ENCODE measurements around the gene JADE3.
"Not testable (repeated sequence)": the region's sequence is repeated elsewhere in the genome, so short reads cannot be mapped to it uniquely, and the experiment has no call there.

Gene JADE3

DNA sequence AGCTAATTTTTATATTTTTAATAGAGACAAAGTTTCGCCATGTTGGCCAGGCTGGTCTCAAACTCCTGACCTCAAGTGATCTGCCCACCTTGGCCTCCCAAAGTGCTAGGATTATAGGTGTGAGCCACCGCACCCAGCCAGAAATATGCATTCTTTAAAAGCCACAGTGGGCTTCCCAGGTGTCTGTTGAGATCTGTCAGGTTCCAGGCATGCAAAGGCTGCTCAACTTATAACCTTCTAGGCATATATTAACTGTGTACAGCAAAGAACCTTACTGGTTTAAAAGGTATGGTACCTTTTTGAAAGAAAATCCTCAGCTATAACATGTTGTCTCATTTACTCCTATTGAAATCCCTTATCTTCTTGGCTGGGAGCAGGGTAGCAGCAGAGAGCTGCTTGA lies 42.5 kb downstream of the JADE3 start:
- Histone ChIP-seq H4K20me1 (ENCODE audit: insufficient read depth, low read length, poor library complexity, severe bottlenecking) (peaks cover 5% of the 10 kb centered on the region), H3K9me2 (replicated peaks; ENCODE audit: low read depth, low read length) (no peaks in the 10 kb centered on the region), H2AFZ (ENCODE audit: low read length) (no peak overlapping the region), H3K36me3 (ENCODE audit: insufficient read depth, low read length) (no peaks in the 10 kb centered on the region), H3K9me3 (ENCODE audit: insufficient read depth, low read depth, low read length) (no peaks in the 10 kb centered on the region), H3K4me3 (ENCODE audit: low read length, poor library complexity, severe bottlenecking) (no peak overlapping the region), H3K9ac (ENCODE audit: low read depth, low read length, poor library complexity, severe bottlenecking) (no peak overlapping the region), H3K4me1 (ENCODE audit: insufficient read depth, low read length, poor library complexity, severe bottlenecking) (peaks cover 5% of the 10 kb centered on the region), H3K4me2 (ENCODE audit: low read depth, low read length, poor library complexity, severe bottlenecking) (no peak overlapping the region), H3F3A (ENCODE audit: low read depth) (no peaks in the 10 kb centered on the region), H3K79me2 (ENCODE audit: insufficient read depth, low read length) (peaks cover 72% of the 10 kb centered on the region), H3K27me3 (ENCODE audit: insufficient read depth, low read length, poor library complexity, severe bottlenecking) (no peaks in the 10 kb centered on the region)
- no peak for TF ChIP-seq EZH2phosphoT487 (IDR thresholded peaks at IDR 0.05; ENCODE audit: borderline replicate concordance)
- TF ChIP-seq, protein P1, sequence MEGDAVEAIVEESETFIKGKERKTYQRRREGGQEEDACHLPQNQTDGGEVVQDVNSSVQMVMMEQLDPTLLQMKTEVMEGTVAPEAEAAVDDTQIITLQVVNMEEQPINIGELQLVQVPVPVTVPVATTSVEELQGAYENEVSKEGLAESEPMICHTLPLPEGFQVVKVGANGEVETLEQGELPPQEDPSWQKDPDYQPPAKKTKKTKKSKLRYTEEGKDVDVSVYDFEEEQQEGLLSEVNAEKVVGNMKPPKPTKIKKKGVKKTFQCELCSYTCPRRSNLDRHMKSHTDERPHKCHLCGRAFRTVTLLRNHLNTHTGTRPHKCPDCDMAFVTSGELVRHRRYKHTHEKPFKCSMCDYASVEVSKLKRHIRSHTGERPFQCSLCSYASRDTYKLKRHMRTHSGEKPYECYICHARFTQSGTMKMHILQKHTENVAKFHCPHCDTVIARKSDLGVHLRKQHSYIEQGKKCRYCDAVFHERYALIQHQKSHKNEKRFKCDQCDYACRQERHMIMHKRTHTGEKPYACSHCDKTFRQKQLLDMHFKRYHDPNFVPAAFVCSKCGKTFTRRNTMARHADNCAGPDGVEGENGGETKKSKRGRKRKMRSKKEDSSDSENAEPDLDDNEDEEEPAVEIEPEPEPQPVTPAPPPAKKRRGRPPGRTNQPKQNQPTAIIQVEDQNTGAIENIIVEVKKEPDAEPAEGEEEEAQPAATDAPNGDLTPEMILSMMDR (conservative IDR thresholded peaks at IDR 0.05; ENCODE audit: low read length): no peak

DNA sequence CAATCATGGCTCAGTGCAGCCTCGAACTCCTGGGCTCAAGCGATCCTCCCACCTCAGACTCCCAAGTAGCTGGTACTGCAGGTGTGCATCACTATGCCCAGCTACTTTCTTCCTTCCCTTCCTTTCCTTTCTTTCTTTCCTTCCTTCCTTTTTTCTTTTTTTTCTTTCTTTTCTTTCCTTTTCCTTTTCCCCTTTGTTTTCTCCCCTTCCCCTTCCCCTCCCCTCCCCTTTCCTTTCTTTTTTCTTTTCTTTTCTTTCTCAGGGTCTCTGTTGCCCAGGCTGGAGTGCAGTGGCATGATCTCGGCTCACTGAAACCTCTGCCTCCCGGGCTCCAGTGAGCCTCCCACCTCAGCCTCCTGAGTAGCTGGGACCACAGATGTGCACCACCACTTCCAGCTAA lies 44.4 kb downstream of the JADE3 start:
- not testable (repeated sequence) for H3K27me3 ChIP-seq (ENCODE audit: insufficient read depth, low read length, poor library complexity, severe bottlenecking); H3K9ac ChIP-seq (ENCODE audit: low read depth, low read length, poor library complexity, severe bottlenecking); H3K4me2 ChIP-seq (ENCODE audit: low read depth, low read length, poor library complexity, severe bottlenecking); H3F3A ChIP-seq (ENCODE audit: low read depth); H4K20me1 ChIP-seq (ENCODE audit: insufficient read depth, low read length, poor library complexity, severe bottlenecking); H2AFZ ChIP-seq (ENCODE audit: low read length); H3K9me2 ChIP-seq (replicated peaks; ENCODE audit: low read depth, low read length); H3K4me3 ChIP-seq (ENCODE audit: low read length, poor library complexity, severe bottlenecking); H3K4me1 ChIP-seq (ENCODE audit: insufficient read depth, low read length, poor library complexity, severe bottlenecking); H3K9me3 ChIP-seq (ENCODE audit: insufficient read depth, low read depth, low read length); H3K36me3 ChIP-seq (ENCODE audit: insufficient read depth, low read length)
- H3K79me2 ChIP-seq (ENCODE audit: insufficient read depth, low read length): peaks cover 73% of the 10 kb centered on the region

DNA sequence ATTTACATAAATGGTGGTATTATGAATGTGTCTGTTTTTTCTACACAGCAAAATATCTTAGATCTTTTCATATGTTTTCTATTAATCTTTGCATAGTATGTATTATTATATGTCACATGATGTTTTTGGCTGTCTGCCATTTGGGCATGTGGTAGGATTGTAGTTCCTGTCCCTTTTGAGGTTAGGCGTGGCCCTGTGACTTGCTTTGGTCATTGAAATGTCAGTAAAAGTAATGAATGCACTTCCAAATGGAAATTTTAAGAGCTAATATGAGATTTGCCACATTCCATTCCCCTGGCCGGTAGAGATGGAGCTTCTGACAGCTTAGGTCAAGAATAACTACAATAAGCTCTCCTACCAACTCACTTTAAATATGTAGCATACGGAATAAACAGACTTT lies 45.1 kb downstream of the JADE3 start:
- Histone ChIP-seq H3K27me3 (ENCODE audit: insufficient read depth, low read length, poor library complexity, severe bottlenecking) (no peaks in the 10 kb centered on the region), H3F3A (ENCODE audit: low read depth) (no peaks in the 10 kb centered on the region), H3K36me3 (ENCODE audit: insufficient read depth, low read length) (no peaks in the 10 kb centered on the region), H3K9me3 (ENCODE audit: insufficient read depth, low read depth, low read length) (no peaks in the 10 kb centered on the region), H3K9me2 (replicated peaks; ENCODE audit: low read depth, low read length) (no peaks in the 10 kb centered on the region), H3K9ac (ENCODE audit: low read depth, low read length, poor library complexity, severe bottlenecking) (no peak overlapping the region), H2AFZ (ENCODE audit: low read length) (no peak overlapping the region), H3K79me2 (ENCODE audit: insufficient read depth, low read length) (peaks cover 73% of the 10 kb centered on the region), H3K4me2 (ENCODE audit: low read depth, low read length, poor library complexity, severe bottlenecking) (no peak overlapping the region), H4K20me1 (ENCODE audit: insufficient read depth, low read length, poor library complexity, severe bottlenecking) (peaks cover 5% of the 10 kb centered on the region), H3K4me1 (ENCODE audit: insufficient read depth, low read length, poor library complexity, severe bottlenecking) (peaks cover 15% of the 10 kb centered on the region), H3K4me3 (ENCODE audit: low read length, poor library complexity, severe bottlenecking) (no peak overlapping the region)
- TF ChIP-seq, protein P1 (conservative IDR thresholded peaks at IDR 0.05; ENCODE audit: low read length): no peak
- TF ChIP-seq EZH2phosphoT487 (IDR thresholded peaks at IDR 0.05; ENCODE audit: borderline replicate concordance): no peak

- no peak overlapping the region for H3K9ac ChIP-seq (ENCODE audit: low read depth, low read length, poor library complexity, severe bottlenecking)
- no peak overlapping the region for H3K4me2 ChIP-seq (ENCODE audit: low read depth, low read length, poor library complexity, severe bottlenecking)
- no peaks in the 10 kb centered on the region for H3K9me3 ChIP-seq (ENCODE audit: insufficient read depth, low read depth, low read length)
- no peak overlapping the region for H3K4me3 ChIP-seq (ENCODE audit: low read length, poor library complexity, severe bottlenecking)
- no peak overlapping the region for H2AFZ ChIP-seq (ENCODE audit: low read length)
- no peaks in the 10 kb centered on the region for H3K9me2 ChIP-seq (replicated peaks; ENCODE audit: low read depth, low read length)
- no peaks in the 10 kb centered on the region for H3F3A ChIP-seq (ENCODE audit: low read depth)
- H3K36me3 ChIP-seq (ENCODE audit: insufficient read depth, low read length): no peaks in the 10 kb centered on the region
- peaks cover 5% of the 10 kb centered on the region for H4K20me1 ChIP-seq (ENCODE audit: insufficient read depth, low read length, poor library complexity, severe bottlenecking)
- no peak for TF ChIP-seq EZH2phosphoT487 (IDR thresholded peaks at IDR 0.05; ENCODE audit: borderline replicate concordance)
- TF ChIP-seq, protein P1 (conservative IDR thresholded peaks at IDR 0.05; ENCODE audit: low read length): no peak
- H3K27me3 ChIP-seq (ENCODE audit: insufficient read depth, low read length, poor library complexity, severe bottlenecking): no peaks in the 10 kb centered on the region
- H3K79me2 ChIP-seq (ENCODE audit: insufficient read depth, low read length): peaks cover 74% of the 10 kb centered on the region
- peaks cover 12% of the 10 kb centered on the region for H3K4me1 ChIP-seq (ENCODE audit: insufficient read depth, low read length, poor library complexity, severe bottlenecking)
Measured at GRCh38 chrX:46959101-46959500, 46.9 kb downstream of the JADE3 start.

All from Loucy (cell line).